ENCODE results near the gene NAGA. TPM values are rescaled to one million over a fixed set of nuclear protein-coding genes. Genes with fewer than 3 reads are reported as not detected.

The NAGA gene
- total RNA-seq, 4 donors from 2014 or later: 26.2 to 40.9 (median 33.7) TPM

- no peaks in the 10 kb centered on the region for H3K9me3 ChIP-seq
- no peak for TF ChIP-seq POLR2AphosphoS5 (IDR thresholded peaks at IDR 0.05)
- TF ChIP-seq POLR2A (IDR thresholded peaks at IDR 0.05; ENCODE audit: low read depth): no peak
- no peak for TF ChIP-seq EP300 (IDR thresholded peaks at IDR 0.05)
- TF ChIP-seq CTCF (IDR thresholded peaks at IDR 0.05): no peak
- intact Hi-C loops (cut with DNase I): no loop called here
Measured at GRCh38 chr22:42069801-42070516, 653 bp downstream of the NAGA start.

GRCh38 chr22:42068291-42068690, 2.3 kb downstream of the NAGA start:
- no peak for DNase-seq (ENCODE audit: extremely low spot score)
- no peaks in the 10 kb centered on the region for H3K9me3 ChIP-seq
- H3K27ac ChIP-seq (replicated peaks in 1 of 4): no peak overlapping the region
- intact Hi-C loops (cut with DNase I): no loop called here
- no peak overlapping the region for H3K4me3 ChIP-seq
- no peaks in the 10 kb centered on the region for H3K27me3 ChIP-seq
- 100% methylated on average over 1 of the region's 4 CpGs for WGBS
- peaks cover 21 to 45% (median 34%) of the 10 kb centered on the region in 4 donors for H3K4me1 ChIP-seq
- no peak for TF ChIP-seq EP300 (IDR thresholded peaks at IDR 0.05)
- TF ChIP-seq POLR2AphosphoS5 (IDR thresholded peaks at IDR 0.05): no peak
- TF ChIP-seq POLR2A (IDR thresholded peaks at IDR 0.05; ENCODE audit: low read depth): no peak
- TF ChIP-seq CTCF (IDR thresholded peaks at IDR 0.05): no peak
- H3K36me3 ChIP-seq: peaks cover 26 to 48% (median 44%) of the 10 kb centered on the region in 4 donors

More at GRCh38 chr22:42069801-42070516, 653 bp downstream of the NAGA start:
- H3K36me3 ChIP-seq: peaks cover 26 to 36% (median 34%) of the 10 kb centered on the region in 4 donors
- peak overlapping the region; percentile 92 to 95 (median 92) for H3K27ac ChIP-seq (replicated peaks in 1 of 4)
- peaks cover 36 to 59% (median 50%) of the 10 kb centered on the region in 4 donors for H3K4me1 ChIP-seq
- WGBS: 13% methylated on average over 14 of the region's 19 CpGs
- peak overlapping the region; percentile 65 to 92 (median 77) for H3K4me3 ChIP-seq
- H3K27me3 ChIP-seq: no peaks in the 10 kb centered on the region
- no peak for DNase-seq (ENCODE audit: extremely low spot score)

GRCh38 chr22:42067671-42068251, 2.9 kb downstream of the NAGA start:
- no peak for DNase-seq (ENCODE audit: extremely low spot score)
- peaks cover 20 to 41% (median 31%) of the 10 kb centered on the region in 4 donors for H3K4me1 ChIP-seq
- TF ChIP-seq POLR2AphosphoS5 (IDR thresholded peaks at IDR 0.05) (no peak), EP300 (IDR thresholded peaks at IDR 0.05) (no peak), POLR2A (IDR thresholded peaks at IDR 0.05; ENCODE audit: low read depth) (no peak), CTCF (IDR thresholded peaks at IDR 0.05) (no peak)
- H3K36me3 ChIP-seq: peaks cover 30 to 54% (median 49%) of the 10 kb centered on the region in 4 donors
- H3K27me3 ChIP-seq: no peaks in the 10 kb centered on the region
- no peaks in the 10 kb centered on the region for H3K9me3 ChIP-seq
- 91% methylated on average over 13 of the region's 14 CpGs for WGBS
- H3K4me3 ChIP-seq: no peak overlapping the region
- no peak overlapping the region for H3K27ac ChIP-seq (replicated peaks in 1 of 4)
- intact Hi-C loops (cut with DNase I): no loop called here

DNA sequence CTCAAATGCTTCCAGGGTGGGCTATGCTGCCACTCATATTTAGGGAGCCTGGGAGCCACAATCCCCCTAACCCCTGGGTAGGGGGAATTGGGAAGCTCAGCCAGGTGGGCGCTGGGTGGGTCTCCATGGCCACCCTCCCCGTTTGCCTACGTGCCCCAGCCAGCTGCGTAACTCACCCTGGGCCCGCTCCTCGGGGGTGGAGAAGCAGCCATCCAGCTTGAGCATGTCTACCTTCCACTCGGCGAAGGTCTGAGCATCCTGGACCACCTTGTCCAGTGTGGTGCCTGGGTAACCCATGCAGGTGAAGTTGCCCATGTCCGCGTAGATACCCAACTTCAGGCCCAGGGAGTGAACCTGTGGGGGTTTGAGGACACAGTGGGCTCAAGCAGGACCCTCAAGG, 3.7 kb downstream of the NAGA start:
- intact Hi-C loops (cut with DNase I): no loop called here
- DNase-seq (ENCODE audit: extremely low spot score): no peak
- no peaks in the 10 kb centered on the region for H3K27me3 ChIP-seq
- TF ChIP-seq POLR2AphosphoS5 (IDR thresholded peaks at IDR 0.05): no peak
- no peak for TF ChIP-seq CTCF (IDR thresholded peaks at IDR 0.05)
- no peak for TF ChIP-seq POLR2A (IDR thresholded peaks at IDR 0.05; ENCODE audit: low read depth)
- H3K4me3 ChIP-seq: no peak overlapping the region
- H3K4me1 ChIP-seq: peaks cover 20 to 33% (median 25%) of the 10 kb centered on the region in 4 donors
- no peak overlapping the region for H3K27ac ChIP-seq (replicated peaks in 1 of 4)
- H3K9me3 ChIP-seq: no peaks in the 10 kb centered on the region
- peaks cover 36 to 62% (median 57%) of the 10 kb centered on the region in 4 donors for H3K36me3 ChIP-seq
- WGBS: 80% methylated on average over 1 of the region's 10 CpGs

All from esophagus muscularis mucosa (tissue), 4 donors.